Fibroblast of pulmonary artery (primary cell): Measurements from ENCODE around the gene GLP2R.

Experiments
- DNase-seq: peaks from one replicate; pipeline ENCODE4 v3.0.0-alpha.2; 2010; ENCODE audit warnings: low read depth
- H3K4me3 ChIP-seq: replicated peaks from 2 replicates; pipeline ENCODE4 v1.5.1; 2011; ENCODE audit warnings: low read depth, mild to moderate bottlenecking, control low read depth, low read length, moderate library complexity
- TF ChIP-seq, protein P1 (sequence below): IDR thresholded peaks from 2 replicates; pipeline ENCODE4 v1.5.1; 2011; ENCODE audit warnings: mild to moderate bottlenecking, control low read depth, low read length, inconsistent platforms; ENCODE audit errors: missing control alignments

Gene GLP2R

DNA sequence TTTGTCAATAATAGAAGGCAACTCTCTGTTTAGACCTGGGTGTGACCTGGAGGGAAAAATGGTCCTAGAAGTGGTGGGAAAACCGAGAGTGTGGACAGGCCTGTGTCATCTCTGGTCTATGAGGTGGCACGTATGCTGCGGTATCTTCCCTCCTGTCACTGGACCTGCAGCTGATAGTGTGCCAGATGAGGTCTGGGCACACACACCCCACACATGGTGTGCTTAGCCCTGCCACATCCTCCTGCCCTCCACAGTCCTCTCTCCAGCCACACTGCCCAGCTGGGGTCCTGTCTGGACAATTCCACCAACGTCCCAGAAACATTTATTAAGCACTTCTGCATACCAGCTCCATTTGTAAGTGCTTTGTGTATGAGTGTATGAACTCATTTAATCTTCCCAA lies 37.2 kb downstream of the GLP2R start:
- H3K4me3 ChIP-seq, result no peak overlapping the region
- DNase-seq, result no peak
- TF ChIP-seq, protein P1, sequence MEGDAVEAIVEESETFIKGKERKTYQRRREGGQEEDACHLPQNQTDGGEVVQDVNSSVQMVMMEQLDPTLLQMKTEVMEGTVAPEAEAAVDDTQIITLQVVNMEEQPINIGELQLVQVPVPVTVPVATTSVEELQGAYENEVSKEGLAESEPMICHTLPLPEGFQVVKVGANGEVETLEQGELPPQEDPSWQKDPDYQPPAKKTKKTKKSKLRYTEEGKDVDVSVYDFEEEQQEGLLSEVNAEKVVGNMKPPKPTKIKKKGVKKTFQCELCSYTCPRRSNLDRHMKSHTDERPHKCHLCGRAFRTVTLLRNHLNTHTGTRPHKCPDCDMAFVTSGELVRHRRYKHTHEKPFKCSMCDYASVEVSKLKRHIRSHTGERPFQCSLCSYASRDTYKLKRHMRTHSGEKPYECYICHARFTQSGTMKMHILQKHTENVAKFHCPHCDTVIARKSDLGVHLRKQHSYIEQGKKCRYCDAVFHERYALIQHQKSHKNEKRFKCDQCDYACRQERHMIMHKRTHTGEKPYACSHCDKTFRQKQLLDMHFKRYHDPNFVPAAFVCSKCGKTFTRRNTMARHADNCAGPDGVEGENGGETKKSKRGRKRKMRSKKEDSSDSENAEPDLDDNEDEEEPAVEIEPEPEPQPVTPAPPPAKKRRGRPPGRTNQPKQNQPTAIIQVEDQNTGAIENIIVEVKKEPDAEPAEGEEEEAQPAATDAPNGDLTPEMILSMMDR, result no peak

DNA sequence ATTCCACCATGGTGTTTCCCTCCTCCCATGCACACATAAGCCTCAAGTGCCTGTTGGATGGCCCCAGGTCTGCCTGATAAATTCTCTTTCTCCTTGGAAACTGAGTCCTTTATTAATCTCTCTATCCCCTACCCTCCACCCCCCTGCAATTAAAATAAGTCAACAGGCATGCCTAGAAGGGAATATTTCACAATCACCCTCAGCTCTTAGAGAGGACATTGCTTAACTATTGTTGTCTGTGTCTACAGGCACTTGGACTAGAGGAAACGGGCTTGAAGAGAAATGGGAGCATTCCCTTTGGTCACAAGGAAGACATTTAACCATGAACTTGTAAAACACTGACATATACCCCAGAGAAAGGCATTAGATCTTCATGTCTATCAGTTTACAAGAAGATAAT lies 39.9 kb downstream of the GLP2R start:
- TF ChIP-seq, protein P1, result no peak
- DNase-seq, result peak; percentile 6
- no peak overlapping the region for H3K4me3 ChIP-seq

DNA sequence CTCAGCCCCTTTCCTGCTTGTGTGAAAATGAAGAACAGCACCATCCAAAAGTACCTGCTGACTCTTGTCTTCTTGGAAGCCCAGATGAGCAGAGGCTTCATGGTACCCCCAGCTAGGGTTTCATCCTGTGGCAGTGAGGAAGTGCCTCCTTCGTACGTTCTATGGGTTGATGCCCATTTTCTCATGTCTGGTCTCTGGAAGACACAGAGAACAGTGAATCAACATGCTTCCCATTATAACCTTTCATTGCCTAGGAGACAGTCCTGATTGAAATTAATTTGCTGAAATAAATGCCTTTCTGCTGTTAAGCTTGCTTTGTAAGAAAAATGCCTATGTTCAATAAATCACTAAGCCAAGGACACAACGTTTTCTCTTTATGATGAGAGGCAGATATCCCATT lies 42.8 kb downstream of the GLP2R start:
- no peak overlapping the region for H3K4me3 ChIP-seq
- TF ChIP-seq, protein P1, result no peak
- DNase-seq, result no peak

DNA sequence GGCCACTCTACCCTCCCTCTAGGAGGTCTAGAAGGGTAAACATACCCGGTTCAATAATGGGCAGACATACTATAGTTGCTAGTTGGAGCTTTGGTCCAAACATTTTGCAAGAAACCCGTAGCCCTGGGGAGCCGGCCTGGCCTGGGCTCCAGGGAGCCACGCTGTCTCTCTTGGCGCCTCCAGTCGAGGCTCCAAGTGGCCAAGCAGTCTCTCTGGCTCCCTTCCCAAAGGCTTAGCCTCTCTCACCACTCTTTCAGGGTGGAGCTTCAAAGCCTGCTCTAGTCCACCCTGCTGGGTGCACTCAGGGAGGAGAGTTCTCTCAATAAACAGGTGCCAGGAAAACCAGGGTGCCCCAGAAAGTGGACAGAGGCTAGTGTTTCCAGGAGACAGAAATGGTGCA lies 47.1 kb downstream of the GLP2R start:
- TF ChIP-seq, protein P1, result no peak
- no peak for DNase-seq

DNA sequence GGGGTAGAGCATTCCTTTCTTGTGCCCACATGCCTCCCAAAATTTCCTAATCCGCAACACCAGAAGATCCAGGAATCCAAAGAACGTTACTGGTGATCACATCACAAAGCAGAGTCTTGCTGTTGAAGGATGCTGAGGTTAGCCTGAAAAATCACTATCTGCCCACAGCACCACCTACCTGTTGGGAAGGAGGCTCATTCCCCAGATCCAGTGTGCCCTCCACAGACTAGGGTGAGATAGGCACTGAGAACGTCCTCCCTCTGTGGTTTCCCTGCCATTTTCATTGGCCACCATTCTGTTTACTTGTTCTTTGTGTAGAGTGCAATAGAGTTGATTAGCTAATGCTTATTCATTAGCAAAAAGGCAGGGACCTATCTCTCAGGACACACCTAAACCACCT lies 49.0 kb downstream of the GLP2R start:
- no peak overlapping the region for H3K4me3 ChIP-seq
- TF ChIP-seq, protein P1, result no peak
- DNase-seq, result no peak

More for the DNA sequence above, 47.1 kb downstream of the GLP2R start:
- H3K4me3 ChIP-seq, result no peak overlapping the region

DNA sequence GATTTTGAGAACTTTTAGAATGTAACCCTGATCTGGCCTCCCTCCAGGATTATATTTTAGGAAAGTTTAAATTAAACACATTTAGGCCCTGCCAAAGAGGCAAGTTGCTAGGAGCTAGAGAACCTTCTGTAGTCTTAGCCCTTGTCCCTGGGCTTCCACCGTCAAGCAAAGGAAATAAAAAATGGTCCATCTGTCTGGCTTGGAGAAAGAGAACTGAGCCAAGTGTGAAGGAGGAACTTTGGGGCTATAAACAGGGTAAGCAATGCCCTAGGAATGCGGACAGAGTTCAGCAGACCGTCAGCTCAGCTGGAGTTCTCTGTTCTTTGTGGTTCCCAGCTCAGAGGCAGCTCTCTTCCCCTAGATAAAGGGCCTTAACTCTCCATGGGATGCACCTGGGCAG lies 49.7 kb downstream of the GLP2R start:
- no peak overlapping the region for H3K4me3 ChIP-seq
- TF ChIP-seq, protein P1, result no peak
- peak; percentile 31 for DNase-seq

DNA sequence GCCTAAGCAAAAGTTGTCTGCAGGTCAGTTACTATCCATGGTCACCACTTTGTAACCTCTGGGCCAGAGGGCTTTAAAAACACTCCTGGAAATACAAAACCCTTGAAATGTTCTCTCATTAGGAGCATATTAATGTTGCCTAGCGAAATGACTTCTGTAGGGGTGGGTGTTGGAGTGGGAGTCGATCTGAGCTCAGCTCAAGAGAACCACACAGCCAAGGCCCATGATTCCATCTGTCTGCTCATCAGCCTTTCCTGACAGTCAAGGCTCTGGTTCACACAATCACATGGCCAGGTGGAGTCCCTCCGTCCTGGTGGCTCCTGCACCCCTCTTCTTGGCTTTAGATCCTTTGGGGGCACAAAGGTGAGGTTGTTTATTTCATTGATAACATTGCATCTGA lies 52.6 kb downstream of the GLP2R start:
- DNase-seq, result no peak
- no peak overlapping the region for H3K4me3 ChIP-seq
- TF ChIP-seq, protein P1, result no peak
